Measurements from ENCODE around the gene RHOF.

RHOF gene

DNA sequence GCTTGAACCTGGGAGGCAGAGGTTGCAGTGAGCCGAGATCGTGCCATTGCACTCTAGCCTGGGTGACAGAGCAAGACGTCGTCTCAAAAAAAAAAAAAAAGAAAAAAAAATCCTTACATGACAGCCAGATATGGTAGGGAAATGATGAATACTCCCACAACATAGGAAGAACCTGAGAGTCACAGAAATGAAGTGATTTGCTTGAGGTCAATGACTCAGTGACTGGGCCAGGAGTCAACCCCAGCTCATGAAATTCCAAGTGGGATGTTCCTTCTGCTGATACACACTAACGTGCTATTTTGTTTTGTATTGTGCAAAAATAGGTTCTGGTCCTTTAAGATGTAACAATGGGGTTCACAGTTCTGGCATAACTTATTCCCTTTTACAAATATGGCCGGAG is 9.0 kb downstream of the RHOF start:
- Histone ChIP-seq H3K4me1 (ENCODE audit: insufficient read depth, low read length) (peaks cover 7% of the 10 kb centered on the region; the same call in 1 of the 2 replicates), H3K9ac (ENCODE audit: low read depth, low read length) (no peak overlapping the region), H3K4me3 (ENCODE audit: low read length) (no peak overlapping the region), H3K27ac (ENCODE audit: low read length) (no peak overlapping the region), H3K27me3 (ENCODE audit: insufficient read depth, low read length) (no peaks in the 10 kb centered on the region), H3K36me3 (ENCODE audit: insufficient read depth, low read depth, low read length) (no peaks in the 10 kb centered on the region; the same call in 1 of the 2 replicates), H3K9me3 (ENCODE audit: insufficient read depth, low read depth, low read length) (no peaks in the 10 kb centered on the region)

DNA sequence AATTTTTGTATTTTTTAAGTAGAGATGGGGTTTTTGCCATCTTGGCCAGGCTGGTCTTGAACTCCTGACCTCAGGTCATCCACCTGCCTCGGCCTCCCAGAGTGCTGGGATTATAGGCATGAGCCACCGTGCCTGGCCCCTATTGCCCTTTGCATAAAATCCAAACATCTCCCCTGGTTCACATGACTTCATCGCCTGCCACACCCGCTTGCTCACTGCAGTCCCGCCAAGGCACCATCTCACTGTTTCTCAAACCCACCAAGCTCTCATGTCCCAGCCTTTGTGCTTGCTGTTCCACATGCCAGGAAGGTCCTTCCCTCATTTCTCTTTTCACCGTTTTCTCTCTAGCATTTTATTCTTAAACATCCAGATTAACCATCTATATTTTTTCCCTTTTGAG is 9.7 kb downstream of the RHOF start:
- H3K4me3 ChIP-seq (ENCODE audit: low read length): no peak overlapping the region
- no peaks in the 10 kb centered on the region for H3K27me3 ChIP-seq (ENCODE audit: insufficient read depth, low read length)
- H3K9ac ChIP-seq (ENCODE audit: low read depth, low read length): no peak overlapping the region
- peaks cover 7% of the 10 kb centered on the region; the same call in 1 of the 2 replicates for H3K4me1 ChIP-seq (ENCODE audit: insufficient read depth, low read length)
- H3K36me3 ChIP-seq (ENCODE audit: insufficient read depth, low read depth, low read length): peaks cover under 1% of the 10 kb centered on the region; the same call in 1 of the 2 replicates
- H3K27ac ChIP-seq (ENCODE audit: low read length): no peak overlapping the region
- H3K9me3 ChIP-seq (ENCODE audit: insufficient read depth, low read depth, low read length): no peaks in the 10 kb centered on the region

DNA sequence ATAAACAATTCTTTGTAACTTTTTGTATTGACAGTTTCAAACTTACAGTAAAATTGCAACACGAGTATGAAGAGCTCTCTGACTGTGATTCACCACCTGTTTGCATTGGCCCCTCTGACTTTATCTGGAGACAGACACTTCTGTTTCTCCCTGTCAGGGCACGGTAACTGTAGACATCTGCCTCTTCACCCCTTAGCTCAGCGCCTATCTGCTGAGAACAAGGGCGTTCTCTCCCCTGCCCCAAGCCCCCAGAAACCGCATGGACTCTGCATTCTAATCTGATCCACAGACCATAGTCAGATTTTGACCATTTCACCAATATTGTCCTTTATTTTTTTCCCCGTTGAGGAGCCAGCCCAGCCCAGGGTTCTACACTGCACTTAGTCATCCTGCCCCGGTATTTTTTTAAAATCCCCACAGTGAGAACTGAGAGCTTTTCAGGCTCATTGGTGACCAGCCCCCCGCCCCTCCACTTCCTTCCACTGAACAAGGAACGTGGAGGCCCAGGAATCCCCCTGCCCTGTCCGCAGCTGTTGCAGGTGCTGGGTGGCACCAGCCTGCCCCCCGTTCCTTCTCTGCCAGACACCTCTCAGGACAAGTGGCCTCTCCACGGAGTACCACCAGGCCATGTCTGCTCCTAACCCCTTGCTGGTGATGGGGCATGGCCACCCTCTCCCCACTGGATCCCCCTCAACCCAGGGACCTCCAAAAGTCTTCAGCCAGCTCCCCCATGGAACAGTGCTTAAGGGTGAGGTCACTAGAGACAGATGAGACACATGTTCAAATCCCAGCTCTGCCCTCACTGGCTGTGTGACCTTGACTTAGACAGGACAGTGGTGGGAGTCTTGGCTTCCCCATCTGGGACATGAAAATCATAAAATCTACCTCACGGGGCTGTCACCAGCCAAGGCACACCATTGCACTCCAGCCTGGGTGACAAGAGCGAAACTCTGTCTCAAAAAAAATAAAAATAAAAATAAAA is 11.2 kb downstream of the RHOF start:
- no peak overlapping the region for H3K27ac ChIP-seq (ENCODE audit: low read length)
- peaks cover 5% of the 10 kb centered on the region; the same call in 1 of the 2 replicates for H3K36me3 ChIP-seq (ENCODE audit: insufficient read depth, low read depth, low read length)
- no peak overlapping the region for H3K4me3 ChIP-seq (ENCODE audit: low read length)
- no peaks in the 10 kb centered on the region for H3K27me3 ChIP-seq (ENCODE audit: insufficient read depth, low read length)
- H3K9ac ChIP-seq (ENCODE audit: low read depth, low read length): 0 out of 2 replicates have a peak overlapping the region, but pooled peaks have one; percentile 25
- no peaks in the 10 kb centered on the region for H3K9me3 ChIP-seq (ENCODE audit: insufficient read depth, low read depth, low read length)
- H3K4me1 ChIP-seq (ENCODE audit: insufficient read depth, low read length): peaks cover 7% of the 10 kb centered on the region; the same call in 1 of the 2 replicates

DNA sequence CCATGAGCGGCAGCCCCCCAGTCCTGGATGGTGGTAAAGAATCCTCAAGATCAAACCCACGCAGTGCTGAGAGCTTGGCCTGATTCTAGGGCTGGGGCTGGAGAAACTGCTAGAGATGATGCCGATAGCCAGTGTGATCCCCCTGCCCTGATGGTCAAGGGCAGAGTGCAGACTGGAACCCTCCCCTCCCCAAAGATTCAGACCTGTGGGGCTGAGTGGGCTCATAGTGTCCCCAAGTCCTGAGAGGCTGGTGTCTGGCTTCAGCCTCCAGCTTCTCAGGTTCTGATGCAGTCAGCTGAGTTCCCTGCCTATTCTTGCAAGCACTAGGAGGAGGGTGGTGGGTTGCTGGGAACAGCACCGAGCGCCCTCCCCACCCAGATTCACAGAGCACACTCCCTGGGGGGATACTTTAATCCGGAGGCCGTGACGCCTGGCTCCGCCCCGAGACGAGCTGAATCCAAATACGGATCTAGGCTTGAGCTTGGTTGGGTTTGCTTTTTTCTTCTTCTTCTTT is 11.9 kb downstream of the RHOF start:
- Histone ChIP-seq H3K4me3 (ENCODE audit: low read length) (no peak overlapping the region), H3K9ac (ENCODE audit: low read depth, low read length) (0 out of 2 replicates have a peak overlapping the region, but pooled peaks have one; percentile 25), H3K9me3 (ENCODE audit: insufficient read depth, low read depth, low read length) (no peaks in the 10 kb centered on the region), H3K4me1 (ENCODE audit: insufficient read depth, low read length) (peaks cover 7% of the 10 kb centered on the region; the same call in 1 of the 2 replicates), H3K27me3 (ENCODE audit: insufficient read depth, low read length) (no peaks in the 10 kb centered on the region), H3K36me3 (ENCODE audit: insufficient read depth, low read depth, low read length) (peaks cover 5% of the 10 kb centered on the region; the same call in 1 of the 2 replicates), H3K27ac (ENCODE audit: low read length) (no peak overlapping the region)

DNA sequence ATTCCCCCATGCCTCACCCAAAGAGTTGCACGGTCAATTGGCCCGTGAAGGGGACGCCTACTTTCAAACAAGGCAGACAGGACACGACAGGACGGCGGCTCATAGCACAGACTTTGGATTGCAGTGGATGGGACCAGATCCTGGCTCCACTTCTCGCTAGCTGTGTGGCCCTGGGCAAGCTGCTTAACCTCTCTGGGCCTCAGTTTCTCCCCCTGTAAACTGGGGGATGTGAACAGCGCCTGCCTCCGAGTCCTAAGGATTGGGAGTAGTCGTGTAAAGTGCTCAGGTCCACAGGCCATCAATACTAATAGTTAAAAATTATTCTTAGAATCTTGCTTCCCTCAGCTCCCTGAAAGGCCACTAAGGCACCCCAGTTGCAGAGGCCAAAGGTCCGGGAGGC is 13.1 kb downstream of the RHOF start:
- Histone ChIP-seq H3K4me3 (ENCODE audit: low read length) (no peak overlapping the region), H3K4me1 (ENCODE audit: insufficient read depth, low read length) (peaks cover 12% of the 10 kb centered on the region), H3K27me3 (ENCODE audit: insufficient read depth, low read length) (no peaks in the 10 kb centered on the region), H3K36me3 (ENCODE audit: insufficient read depth, low read depth, low read length) (peaks cover 5% of the 10 kb centered on the region; the same call in 1 of the 2 replicates), H3K27ac (ENCODE audit: low read length) (no peak overlapping the region), H3K9ac (ENCODE audit: low read depth, low read length) (no peak overlapping the region), H3K9me3 (ENCODE audit: insufficient read depth, low read depth, low read length) (no peaks in the 10 kb centered on the region)

DNA sequence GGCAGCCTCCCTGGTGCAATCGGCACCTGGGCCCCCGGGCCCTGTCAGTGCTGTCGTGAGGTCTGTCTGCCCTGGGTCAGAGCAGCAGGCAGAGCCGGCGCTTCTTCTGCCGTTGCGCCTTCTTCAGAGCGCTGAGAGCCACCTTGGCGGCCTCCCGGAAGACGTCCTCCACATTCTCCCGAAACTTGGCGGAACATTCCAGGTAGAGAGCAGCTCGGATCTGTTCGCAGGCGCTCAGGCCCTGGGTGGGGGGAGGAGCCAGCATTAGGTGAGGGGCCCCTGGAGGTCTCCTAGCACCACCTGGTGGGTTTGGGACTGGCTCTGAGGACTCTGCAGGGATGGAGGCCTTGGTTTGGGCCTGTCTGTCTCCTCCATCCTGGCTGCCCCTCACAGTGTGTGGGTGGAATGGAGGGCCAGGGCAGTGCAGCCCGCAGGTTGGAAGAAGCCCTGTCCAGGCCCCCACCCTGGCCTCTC is 14.0 kb downstream of the RHOF start:
- peaks cover 5% of the 10 kb centered on the region; the same call in 1 of the 2 replicates for H3K36me3 ChIP-seq (ENCODE audit: insufficient read depth, low read depth, low read length)
- H3K4me1 ChIP-seq (ENCODE audit: insufficient read depth, low read length): peaks cover 19% of the 10 kb centered on the region
- H3K27me3 ChIP-seq (ENCODE audit: insufficient read depth, low read length): no peaks in the 10 kb centered on the region
- H3K9me3 ChIP-seq (ENCODE audit: insufficient read depth, low read depth, low read length): no peaks in the 10 kb centered on the region
- no peak overlapping the region for H3K9ac ChIP-seq (ENCODE audit: low read depth, low read length)
- no peak overlapping the region for H3K4me3 ChIP-seq (ENCODE audit: low read length)
- H3K27ac ChIP-seq (ENCODE audit: low read length): no peak overlapping the region

DNA sequence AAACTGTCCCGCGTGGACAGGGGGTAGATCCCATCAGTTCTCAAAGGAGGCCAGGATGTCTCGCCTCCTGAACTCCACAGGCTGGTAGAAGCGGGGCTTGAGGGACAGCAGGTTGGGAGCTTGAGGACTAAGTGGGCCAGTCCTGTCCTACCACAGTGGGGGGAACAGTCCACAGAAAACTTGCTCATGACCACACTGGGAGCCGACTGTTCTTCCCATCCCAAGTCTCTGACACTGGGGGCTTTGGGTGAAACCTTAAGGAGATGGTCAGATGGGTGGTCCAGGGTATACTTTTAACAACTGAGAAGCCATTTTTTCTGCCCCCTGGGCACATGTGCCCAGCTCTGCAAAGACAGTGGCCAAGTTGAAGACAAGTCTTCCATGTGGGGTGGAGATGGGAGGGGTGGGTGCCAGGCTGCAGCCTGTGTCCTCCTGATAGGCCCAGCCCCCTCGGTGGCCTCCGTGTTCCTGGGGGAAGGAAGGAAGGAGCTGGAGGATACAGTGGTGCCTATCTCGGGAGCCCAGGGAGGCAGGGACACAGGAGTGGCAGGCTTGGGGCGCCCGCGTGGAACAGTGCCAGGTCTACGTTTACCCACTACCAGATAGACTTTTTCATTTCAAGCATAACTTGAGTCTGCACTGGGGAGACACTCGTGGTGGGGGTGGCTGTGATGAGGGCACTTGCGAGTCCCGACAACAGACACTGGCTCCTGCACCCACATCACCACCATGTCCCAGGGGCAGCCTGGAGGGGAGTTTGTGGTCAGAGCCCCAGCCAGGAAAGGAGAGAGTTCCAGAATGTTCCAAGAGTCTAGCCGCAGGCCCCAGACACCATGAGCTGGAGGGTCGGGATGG is 14.7 kb downstream of the RHOF start:
- no peak overlapping the region for H3K27ac ChIP-seq (ENCODE audit: low read length)
- peaks cover 19% of the 10 kb centered on the region for H3K4me1 ChIP-seq (ENCODE audit: insufficient read depth, low read length)
- no peaks in the 10 kb centered on the region for H3K9me3 ChIP-seq (ENCODE audit: insufficient read depth, low read depth, low read length)

DNA sequence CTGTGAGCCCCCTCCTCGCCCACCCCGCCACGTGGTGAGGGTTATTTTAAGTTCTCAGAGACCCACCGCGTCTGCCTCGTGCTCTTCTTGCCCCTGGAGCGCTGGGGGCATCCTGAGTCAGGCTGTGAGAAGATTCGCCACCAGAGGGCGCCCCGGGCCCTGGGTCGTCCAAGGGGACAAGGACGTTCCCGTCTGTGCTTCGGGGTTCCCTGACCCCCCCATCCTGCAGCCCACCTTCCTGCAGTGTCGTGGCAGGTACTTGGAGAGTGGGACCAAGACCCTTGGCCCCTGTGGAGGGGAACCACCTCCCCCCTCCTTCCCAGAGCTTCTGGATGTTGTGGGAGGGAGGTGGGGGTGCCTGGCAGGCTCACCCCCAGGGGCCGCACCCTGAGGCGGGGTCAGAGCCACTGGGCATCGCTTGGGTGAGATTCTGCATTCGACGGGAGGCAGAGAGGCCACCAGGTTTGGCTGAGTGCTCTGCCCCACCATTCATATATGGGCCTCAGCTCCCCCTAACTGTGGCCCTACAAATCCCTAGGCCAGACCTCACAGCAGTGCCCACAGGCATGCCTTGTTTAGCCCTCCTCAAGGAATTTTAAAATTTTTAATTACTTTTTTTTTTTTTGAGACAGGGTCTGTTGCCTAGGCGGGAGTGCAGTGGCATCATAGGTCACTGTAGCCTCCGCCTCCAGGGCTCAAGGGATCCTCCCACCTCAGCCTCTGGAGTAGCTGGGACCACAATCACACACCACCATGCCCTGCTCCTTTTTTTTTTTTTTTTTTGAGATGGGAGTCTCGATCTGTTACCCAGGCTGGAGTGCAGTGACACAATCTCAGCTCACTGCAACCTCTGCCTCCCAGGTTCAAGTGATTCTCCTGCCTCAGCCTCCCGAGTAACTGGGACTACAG is 17.0 kb downstream of the RHOF start:
- no peak overlapping the region for H3K4me3 ChIP-seq (ENCODE audit: low read length)
- H3K9ac ChIP-seq (ENCODE audit: low read depth, low read length): no peak overlapping the region

More for the DNA sequence above, 14.7 kb downstream of the RHOF start:
- Histone ChIP-seq H3K36me3 (ENCODE audit: insufficient read depth, low read depth, low read length) (peaks cover 5% of the 10 kb centered on the region; the same call in 1 of the 2 replicates), H3K27me3 (ENCODE audit: insufficient read depth, low read length) (no peaks in the 10 kb centered on the region), H3K4me3 (ENCODE audit: low read length) (no peak overlapping the region), H3K9ac (ENCODE audit: low read depth, low read length) (no peak overlapping the region)

DNA sequence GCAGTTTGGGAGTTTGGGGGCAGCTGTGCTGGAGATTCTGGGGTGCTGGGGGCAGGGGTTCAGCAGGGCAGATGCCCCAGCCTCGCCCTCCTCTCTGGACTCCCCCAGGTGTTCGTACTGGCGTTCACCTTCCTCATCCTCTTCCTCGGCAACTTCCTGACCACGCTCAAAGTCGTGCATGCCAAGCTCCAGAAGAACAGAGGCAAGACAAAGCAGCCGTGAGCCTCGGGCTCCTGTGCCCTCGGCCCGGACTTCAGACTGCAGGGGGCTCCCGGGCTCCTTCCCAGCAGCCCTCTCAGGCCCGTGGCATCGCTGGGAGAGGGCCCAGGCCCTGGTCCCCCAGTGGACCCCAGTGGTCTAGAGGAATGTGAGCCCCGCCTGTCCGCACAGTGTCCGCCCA is 18.0 kb downstream of the RHOF start:
- no peak overlapping the region for H3K27ac ChIP-seq (ENCODE audit: low read length)
- H3K4me3 ChIP-seq (ENCODE audit: low read length): no peak overlapping the region
- H3K27me3 ChIP-seq (ENCODE audit: insufficient read depth, low read length): no peaks in the 10 kb centered on the region
- peak overlapping the region; percentile 53; the same call in 1 of the 2 replicates for H3K9ac ChIP-seq (ENCODE audit: low read depth, low read length)
- H3K4me1 ChIP-seq (ENCODE audit: insufficient read depth, low read length): peaks cover 15% of the 10 kb centered on the region
- no peaks in the 10 kb centered on the region for H3K9me3 ChIP-seq (ENCODE audit: insufficient read depth, low read depth, low read length)
- H3K36me3 ChIP-seq (ENCODE audit: insufficient read depth, low read depth, low read length): peaks cover 9% of the 10 kb centered on the region

More for the DNA sequence above, 17.0 kb downstream of the RHOF start:
- Histone ChIP-seq H3K9me3 (ENCODE audit: insufficient read depth, low read depth, low read length) (no peaks in the 10 kb centered on the region), H3K4me1 (ENCODE audit: insufficient read depth, low read length) (peaks cover 15% of the 10 kb centered on the region), H3K27ac (ENCODE audit: low read length) (no peak overlapping the region), H3K27me3 (ENCODE audit: insufficient read depth, low read length) (no peaks in the 10 kb centered on the region), H3K36me3 (ENCODE audit: insufficient read depth, low read depth, low read length) (peaks cover 9% of the 10 kb centered on the region)

DNA sequence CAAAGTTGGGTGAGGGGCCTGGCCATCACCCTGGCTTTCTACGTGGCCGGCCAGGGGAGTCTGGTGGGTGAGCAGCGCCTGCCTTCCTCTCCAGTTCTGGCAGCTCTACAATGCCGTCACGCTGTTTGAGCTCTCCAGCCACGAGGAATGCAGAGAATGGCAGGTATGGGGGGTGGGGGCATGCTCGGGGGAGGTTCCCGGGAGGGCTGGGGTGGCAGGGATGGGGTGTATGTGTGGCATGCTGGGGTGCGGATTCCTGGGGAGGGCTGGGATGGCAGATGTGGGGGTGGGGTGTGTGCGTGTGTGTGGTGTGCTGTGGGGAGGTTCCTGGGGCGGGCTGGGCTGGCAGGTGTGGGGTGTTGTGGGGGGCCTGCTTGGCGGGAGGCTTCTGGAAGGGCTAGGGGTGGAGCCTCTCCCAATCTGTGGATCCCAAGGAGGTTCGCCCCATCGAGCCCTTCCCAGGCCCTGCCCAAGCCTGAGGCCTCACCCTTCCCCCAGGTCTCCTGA is 18.5 kb downstream of the RHOF start:
- H3K27me3 ChIP-seq (ENCODE audit: insufficient read depth, low read length): no peaks in the 10 kb centered on the region
- H3K4me3 ChIP-seq (ENCODE audit: low read length): no peak overlapping the region
- H3K4me1 ChIP-seq (ENCODE audit: insufficient read depth, low read length): peaks cover 15% of the 10 kb centered on the region
- peak overlapping the region; percentile 53; the same call in 1 of the 2 replicates for H3K9ac ChIP-seq (ENCODE audit: low read depth, low read length)
- H3K9me3 ChIP-seq (ENCODE audit: insufficient read depth, low read depth, low read length): no peaks in the 10 kb centered on the region
- no peak overlapping the region for H3K27ac ChIP-seq (ENCODE audit: low read length)
- H3K36me3 ChIP-seq (ENCODE audit: insufficient read depth, low read depth, low read length): peaks cover 9% of the 10 kb centered on the region
